HG03521 (cell line): Measurements from ENCODE around the gene WDR19.

ENCODE experiments used
- ATAC-seq: cut with Tn5 transposase; IDR thresholded peaks from one replicate; pipeline ENCODE4 v1.9.1; 2021; ENCODE audit warnings: mild to moderate bottlenecking, moderate library complexity; ENCODE audit not compliant: unreplicated experiment

The WDR19 gene

DNA sequence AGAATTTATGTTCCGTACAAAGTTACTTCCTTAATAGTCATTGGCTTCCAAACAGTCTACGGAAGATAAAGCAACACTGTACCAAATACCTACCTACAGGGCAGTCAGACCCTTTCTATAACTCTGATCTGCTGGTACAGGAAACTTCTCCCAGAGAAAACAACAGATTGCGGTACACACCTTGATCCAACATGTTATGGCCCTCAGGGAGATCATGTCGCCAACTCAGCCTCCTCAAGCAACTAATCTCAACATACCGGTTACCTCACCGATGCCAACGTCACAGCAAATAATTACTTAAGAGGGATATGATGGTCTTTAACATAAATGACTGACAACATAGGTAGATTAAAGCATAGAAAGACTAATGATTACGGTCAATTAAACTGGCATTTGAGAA, 113.5 kb downstream of the WDR19 start:
- ATAC-seq, result no peak

DNA sequence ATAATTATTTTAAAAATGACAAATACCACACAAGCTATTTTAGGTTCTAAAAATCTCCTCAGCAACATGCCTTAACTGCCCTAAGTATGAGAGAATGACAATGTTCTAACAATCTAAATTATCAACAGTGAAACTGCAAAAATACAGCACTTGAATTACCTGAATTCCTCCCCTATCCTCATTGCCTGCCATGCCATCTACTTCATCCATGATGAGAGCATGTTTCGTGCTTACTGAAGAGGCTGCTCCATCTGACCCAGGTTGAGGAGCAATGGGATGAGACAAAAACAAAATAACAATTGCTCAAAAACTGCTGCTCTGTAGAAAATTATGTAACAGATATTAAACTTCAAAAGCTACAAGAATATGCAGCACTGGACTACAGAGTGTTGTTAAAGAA, 120.6 kb downstream of the WDR19 start:
- no peak for ATAC-seq

DNA sequence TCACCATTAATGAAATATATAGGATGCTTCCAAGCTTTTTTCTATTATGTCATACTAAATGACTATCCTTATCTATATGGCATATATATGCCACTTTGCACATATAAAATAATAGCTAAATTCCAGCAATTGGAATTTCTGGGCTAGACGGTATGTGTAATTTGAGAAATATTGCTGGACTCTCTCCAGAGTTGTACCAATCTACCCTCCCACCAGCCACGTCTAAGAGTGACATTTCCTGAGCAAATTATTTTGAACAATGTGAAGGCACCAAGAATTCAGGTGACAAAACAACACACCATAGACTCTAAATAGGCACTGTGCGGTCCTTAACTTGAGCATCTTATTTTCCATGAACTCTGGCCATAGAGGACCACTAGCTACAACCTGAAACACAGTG, 121.5 kb downstream of the WDR19 start:
- ATAC-seq, result no peak

DNA sequence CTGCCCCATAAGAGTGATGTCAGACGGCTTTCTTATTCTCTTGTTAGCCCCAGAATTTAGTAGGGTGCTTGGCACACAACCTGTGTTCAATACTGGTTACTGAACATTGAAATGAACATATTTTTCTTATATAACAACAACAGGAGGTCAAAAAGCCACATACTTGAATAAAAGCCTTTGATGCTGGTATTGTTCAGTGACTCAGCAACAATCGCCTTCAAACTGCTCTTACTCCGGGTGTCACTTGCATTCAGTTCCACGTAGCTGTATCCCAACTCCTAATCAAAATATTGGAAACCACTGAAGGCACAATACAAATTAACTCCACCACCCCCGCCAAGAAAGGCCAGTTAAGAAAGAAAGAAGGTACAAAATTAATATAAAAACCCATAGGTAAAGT, 122.3 kb downstream of the WDR19 start:
- no peak for ATAC-seq

DNA sequence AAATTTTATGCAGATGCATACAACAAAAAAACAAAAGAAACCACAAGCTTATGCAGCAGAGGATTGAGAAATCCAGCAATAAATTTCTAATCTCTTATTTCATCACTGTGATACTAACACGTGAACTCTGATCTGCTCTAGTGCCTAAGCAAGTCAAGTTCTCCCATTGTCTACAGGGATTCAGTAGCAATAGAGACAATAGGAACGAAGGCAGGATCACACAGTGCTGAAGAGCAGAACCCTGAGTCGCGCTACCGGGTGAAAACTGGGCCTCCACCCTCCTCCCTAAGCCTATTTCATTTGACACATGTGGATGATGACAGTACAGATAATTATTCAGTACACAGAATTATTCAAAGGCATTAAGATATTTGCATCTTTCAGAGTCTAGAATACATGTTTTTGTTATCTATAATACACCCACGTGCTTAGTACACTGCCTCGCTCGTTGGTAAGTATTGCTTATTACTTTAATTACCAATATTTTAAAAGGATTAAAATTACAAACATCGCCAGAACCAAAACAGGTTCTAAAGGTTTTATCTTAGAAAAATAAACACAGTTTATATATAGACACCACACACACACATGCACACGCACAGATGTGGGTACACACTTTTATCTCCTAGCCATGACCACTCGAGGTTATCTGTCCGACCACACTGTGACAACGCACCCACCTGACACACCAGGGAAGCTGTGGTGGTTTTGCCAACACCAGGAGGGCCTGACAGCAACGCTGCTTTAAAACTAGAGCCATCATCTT, 123.8 kb downstream of the WDR19 start:
- no peak for ATAC-seq

DNA sequence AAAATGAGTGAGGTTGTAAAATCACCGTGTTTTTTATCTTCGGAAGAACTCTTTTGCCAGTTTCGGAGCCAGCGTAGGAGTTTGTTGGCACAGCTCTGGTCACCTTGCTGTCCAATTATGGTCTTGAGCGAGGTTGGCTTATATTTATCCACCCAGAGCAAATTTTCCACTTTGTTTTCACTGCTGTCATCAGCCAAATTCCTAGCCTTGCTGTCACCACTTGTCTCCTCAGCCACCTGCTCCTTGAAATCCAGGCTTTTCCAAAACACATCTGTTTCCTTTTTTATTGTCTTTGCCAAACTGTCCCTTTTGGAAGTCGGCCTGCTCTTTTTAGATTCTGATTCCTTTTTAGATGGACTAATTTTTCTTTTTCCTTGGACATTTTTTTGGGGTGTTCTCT, 126.3 kb downstream of the WDR19 start:
- no peak for ATAC-seq

DNA sequence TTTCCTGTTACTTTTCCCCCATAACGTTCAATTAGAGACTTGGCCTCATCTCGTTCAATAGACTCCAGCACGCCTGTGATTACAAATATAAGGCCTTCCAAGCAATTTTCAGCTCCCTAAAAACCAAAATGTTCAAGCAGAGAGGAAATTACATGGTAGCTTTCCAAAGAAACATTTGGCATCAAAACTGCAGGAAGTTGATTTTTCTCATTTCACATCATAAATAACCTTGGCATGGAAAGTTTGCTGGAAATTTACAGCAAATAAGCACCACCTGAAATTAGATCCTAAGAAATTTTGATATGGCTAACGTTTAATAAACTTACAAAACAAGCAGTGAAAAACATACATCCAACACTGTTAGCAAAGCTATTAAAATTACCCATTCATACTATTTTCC, 130.5 kb downstream of the WDR19 start:
- ATAC-seq, result no peak

DNA sequence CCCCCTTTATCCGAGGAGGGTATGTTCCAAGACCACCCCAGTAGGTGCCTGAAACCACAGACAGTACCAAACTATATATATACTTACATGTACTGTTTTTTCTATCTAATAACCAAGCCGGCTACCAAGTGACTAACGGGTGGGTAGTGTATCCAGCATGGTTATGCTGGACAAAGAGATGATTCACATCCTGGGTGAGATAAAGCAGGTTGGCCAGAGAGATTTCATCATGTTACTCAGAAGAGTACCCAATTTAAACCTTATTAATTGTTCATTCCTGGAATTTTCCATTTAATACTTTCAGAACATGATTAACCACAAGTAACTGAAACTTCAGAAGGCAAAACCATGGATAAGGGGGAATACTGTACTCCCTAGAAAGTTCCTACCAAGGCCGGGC, 137.3 kb downstream of the WDR19 start:
- ATAC-seq, result no peak

DNA sequence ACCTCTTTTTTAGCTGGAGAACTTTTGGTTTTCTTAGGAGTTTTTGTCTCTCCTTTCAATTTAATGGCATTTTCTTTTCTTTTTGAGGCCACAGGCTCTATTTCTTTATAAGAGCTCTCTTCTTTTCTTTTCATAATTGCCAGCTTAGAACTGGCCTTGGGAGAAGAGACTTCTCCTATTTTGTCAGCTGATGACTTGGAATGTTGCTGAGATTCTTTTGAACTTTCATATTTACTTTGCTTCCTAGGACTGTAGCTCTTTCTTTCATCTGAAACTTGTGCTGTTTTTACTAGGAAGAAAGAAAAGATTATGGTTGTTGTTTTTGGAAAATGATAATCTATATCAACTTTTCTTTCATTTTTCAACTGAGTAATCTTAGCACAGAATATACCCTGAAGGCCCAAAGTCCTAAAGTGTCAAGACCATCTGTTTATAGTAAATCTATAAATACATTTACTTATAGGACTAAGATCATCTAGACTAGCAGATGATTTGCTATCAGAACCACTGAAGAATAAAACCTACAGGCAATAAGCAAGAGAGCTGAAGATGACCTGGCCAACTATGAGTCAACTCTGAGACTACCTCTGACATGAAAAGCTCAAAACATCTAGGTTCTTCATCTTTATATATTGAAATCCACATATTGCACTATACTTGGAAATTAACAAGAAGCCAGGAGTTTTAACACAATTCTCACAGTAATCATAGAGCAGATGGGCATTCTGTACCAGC, 138.2 kb downstream of the WDR19 start:
- ATAC-seq, result no peak

DNA sequence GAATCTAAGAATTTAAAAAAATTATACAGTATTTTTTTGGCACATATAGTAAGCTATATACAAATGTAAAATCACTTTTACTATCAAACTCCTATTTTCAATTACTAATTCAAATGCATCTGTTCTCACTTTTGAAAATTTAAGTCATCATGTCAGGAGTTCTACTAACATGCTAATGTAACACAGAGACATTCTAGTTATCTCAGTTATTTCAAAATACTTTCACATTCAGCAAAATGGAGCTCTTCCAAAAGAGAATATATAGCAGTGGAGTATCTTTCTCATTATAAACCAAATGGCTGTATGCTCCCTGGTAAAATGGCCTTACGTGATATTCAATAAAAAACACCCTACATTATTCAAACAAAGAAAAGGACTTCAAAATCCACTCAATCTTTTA, 141.5 kb downstream of the WDR19 start:
- ATAC-seq, result no peak

DNA sequence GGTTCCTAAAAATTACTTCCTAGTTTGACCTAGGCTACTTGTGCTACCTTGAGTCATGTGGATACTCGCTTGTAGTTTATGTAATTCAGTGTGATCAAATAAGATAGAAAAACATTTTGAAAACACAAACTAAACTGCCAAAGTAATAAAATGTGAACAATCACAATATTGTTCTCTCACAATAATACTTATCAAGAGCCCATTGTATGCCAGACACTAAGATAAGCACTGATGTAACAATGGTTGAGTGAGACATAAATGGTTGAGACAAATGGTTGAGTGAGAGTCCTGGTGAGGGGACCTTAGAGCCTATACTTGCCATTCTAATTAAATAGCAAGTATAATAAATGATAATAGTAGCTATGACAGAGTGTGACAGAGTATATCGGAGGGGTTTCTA, 142.1 kb downstream of the WDR19 start:
- ATAC-seq, result no peak

DNA sequence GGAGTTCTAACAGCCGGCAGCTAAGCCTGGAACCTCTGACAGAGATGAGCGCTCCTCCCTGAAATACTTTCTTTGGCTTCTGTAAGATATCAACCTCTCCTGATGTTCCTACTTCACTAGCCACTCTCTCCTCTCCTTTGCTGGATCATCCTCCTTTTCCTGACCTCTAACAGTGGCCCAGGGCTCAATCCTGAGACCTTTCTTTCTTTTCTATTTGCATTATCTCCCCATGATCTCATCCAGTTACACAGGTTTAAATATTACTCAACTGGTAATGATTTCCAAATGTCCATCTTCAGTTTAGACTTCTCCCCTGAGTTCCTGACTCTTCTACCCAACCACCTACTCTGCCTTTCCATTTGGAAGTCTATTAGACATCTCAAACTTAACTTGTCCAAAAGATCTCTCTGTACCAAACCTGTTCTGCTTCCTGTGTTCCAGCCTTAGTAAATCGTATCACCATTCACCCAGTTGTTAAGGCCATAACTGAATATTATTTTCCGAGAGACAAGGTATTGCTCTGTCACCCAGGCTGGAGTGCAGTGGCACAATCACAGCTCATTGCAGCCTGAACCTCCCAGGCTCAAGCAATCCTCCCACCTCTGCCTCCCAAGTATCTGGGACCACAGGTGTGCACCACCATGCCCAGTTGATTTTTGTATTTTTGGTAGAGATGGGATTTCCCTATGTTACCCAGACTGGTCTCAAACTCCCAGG, 142.7 kb downstream of the WDR19 start:
- no peak for ATAC-seq

DNA sequence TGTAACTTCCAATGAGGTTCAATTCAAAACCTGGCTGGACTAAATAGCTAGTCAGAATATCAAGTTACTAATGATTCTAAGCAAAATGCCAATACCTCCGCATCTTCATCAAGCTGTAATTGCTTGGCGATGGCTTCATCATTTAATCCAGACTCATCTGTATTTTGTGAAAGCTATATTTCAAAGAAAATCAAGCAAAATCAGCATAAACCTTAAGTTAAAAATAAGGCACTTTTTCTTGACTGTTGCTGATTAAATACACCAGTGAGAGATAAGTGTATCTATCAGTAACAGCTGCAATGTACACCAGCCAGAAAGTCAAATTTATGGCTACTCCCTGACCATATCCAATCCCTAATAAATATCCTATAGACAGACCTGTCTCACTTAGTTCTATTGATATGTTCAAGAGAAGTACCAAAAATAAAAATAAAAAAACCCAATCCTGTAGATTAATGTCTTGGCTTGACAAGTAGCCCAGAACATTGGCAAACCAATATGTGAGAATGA, 144.2 kb downstream of the WDR19 start:
- ATAC-seq, result no peak

DNA sequence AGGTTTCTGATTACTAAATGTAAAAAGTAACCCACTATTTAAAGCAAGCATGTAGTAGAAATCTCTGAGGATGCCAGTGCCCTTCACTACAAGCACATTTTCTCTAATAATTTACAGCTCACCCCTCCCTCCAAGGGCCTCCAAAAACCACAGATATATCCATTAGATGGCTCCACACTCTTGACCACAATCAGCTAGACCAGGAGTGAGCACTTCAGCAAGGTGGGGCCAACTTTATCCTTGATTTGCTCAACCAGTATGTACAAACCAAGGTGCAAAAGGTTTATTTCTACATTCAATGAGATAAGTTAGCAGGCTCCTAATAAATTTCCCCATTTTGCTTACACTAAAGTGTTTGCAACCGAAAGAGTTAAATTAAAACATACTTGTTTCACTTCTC, 148.0 kb downstream of the WDR19 start:
- ATAC-seq, result no peak

DNA sequence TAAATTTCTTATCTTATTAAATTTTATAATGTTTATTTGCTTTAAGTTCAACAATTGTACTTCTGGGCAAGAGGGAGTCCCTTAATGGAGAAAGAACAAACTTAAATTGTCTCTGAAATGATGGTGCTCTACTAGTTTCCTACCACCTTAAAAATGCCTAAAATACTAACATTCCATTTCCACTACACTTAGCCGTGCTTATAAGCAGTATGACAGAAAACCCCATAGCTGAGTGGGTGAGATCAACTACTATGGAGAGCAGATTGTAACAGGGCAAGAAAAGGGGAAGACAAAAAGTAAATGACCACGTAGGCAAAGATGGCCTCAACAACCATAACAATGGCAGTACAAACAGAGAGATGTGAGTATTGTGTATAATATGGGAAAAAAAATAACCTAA, 148.9 kb downstream of the WDR19 start:
- ATAC-seq, result no peak
